Measurements from ENCODE around the gene RIPOR1. TPM values are rescaled to one million over a fixed set of nuclear protein-coding genes. Genes with fewer than 3 reads are reported as not detected.

The RIPOR1 gene
- total and polyA plus RNA-seq, 2 of the 4 experiments (the other 2 are of a cell fraction) = 9.5 to 41.3 TPM

DNA sequence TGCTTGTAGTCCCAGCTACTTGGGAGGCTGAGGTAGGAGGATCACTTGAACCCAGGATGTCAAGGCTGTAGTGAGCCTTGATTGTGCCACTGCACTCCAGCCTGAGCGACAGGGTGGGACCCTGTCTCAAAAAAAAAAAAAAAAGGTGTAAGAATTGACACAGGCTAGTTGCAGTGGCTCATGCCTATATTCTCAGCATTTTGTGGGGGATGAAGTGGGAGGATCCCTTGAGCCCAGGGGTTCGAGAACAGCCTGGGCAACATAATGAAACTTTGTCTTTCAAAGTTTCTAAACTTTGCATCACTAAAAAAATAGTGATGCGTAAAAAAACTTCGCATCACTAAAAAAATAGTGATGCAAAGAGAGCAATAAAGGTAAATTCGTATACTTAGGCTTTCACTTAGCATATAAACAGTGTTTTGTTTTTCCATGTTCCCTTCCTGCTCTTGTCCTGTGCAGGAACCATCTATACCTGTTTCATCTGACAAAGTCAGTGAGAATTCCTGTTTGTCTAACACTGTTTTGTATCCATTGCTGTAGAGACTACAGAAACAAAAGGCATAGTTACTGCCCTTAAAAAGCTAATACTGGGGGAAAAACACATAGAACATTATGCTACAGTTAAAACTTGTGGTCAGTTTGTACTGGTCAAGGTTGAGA is 65.8 kb downstream of the RIPOR1 start:
- Histone ChIP-seq H2BK5ac (ENCODE audit: low read depth, low read length, poor library complexity, severe bottlenecking) (no peak overlapping the region), H3K56ac (ENCODE audit: extremely low read depth, insufficient read depth, low read length) (no peak overlapping the region), H3K9me1 (ENCODE audit: insufficient read depth, low read length) (peaks cover 17% of the 10 kb centered on the region), H3K79me1 (ENCODE audit: low read depth in 1 of 2, low read length in 2 of 2) (peaks cover 31 to 68% of the 10 kb centered on the region in 2 experiments), H4K91ac (ENCODE audit: insufficient read depth, low read depth, low read length) (no peak overlapping the region), H2BK15ac (ENCODE audit: low read depth, low read length) (no peak overlapping the region), H3K18ac (ENCODE audit: low read depth, low read length) (no peak overlapping the region), H3K9ac (ENCODE audit: low read depth, low read length) (no peak overlapping the region), H4K8ac (ENCODE audit: low read depth in 2 of 2, low read length in 2 of 2) (no peak overlapping the region), H3K23ac (ENCODE audit: low read depth, low read length) (0 out of 2 replicates have a peak overlapping the region, but pooled peaks have one; percentile 49), H4K5ac (ENCODE audit: low read depth, low read length) (no peak overlapping the region), H3K4me2 (ENCODE audit: low read depth, low read length) (no peak overlapping the region), H3K27me3 (ENCODE audit: control insufficient read depth, insufficient read depth, low read length) (no peaks in the 10 kb centered on the region), H3K36me3 (ENCODE audit: control insufficient read depth, insufficient read depth, low read length) (0 out of 2 replicates have a peak, but pooled peaks cover 1% of the 10 kb centered on the region), H2AFZ (replicated peaks; ENCODE audit: low read length, poor library complexity) (no peak overlapping the region), H3K4me3 (ENCODE audit: insufficient read depth, low read depth, low read length) (no peak overlapping the region), H2AK5ac (ENCODE audit: low read depth, low read length) (peak overlapping the region; percentile 19; the same call in 1 of the 2 replicates), H2BK20ac (ENCODE audit: low read depth, low read length) (no peak overlapping the region), H3K27ac (ENCODE audit: insufficient read depth, low read length) (no peak overlapping the region), H3K4ac (ENCODE audit: low read depth, low read length) (no peak overlapping the region), H3K14ac (replicated peaks; ENCODE audit: low read depth, low read length) (peak overlapping the region; percentile 43; the same call in 1 of the 2 replicates), H3K4me1 (ENCODE audit: control insufficient read depth, insufficient read depth, low read length) (peaks cover 8% of the 10 kb centered on the region), H2AK9ac (replicated peaks; ENCODE audit: low read depth, low read length, poor library complexity) (no peak overlapping the region), H4K20me1 (ENCODE audit: insufficient read depth, low read length) (peaks cover 22% of the 10 kb centered on the region), H3K9me3 (ENCODE audit: control insufficient read depth, insufficient read depth, low read length) (no peaks in the 10 kb centered on the region), H2BK120ac (ENCODE audit: low read depth, low read length) (no peak overlapping the region)
- CTCF ChIA-PET = interaction anchor here (0.6 kb wide), 1 partner anchor 11 kb away, joined by 3 read pairs; no protein-coding TSS in a partner anchor
- POLR2A ChIA-PET (ENCODE audit: unreplicated experiment) = no interaction called here
- in situ Hi-C loops (cut with MboI; ENCODE audit: low sequenced_read_pairs) (no loop called here), intact Hi-C loops (cut with micrococcal nuclease) (no loop called here), dilution Hi-C loops (cut with HindIII; ENCODE audit: low sequenced_read_pairs, unreplicated experiment) (no loop called here)
- no TSS peak for BruUV-seq (replicated peaks)
- WGBS, 2 experiments (ENCODE audit: extremely low coverage in 2 of 2, insufficient read length in 1 of 2) = 80% methylated on average over 2 of the region's 5 CpGs; no CpG with 5 or more reads in 1 of the 2 experiments
- ATAC-seq (ENCODE audit: low read depth) (no peak; the same call in 1 of the 2 replicates), DNase-seq (no peak)
- no peak for TF ChIP-seq RCOR1 (IDR thresholded peaks at IDR 0.05; ENCODE audit: insufficient replicate concordance, low read length)
- no peak for TF ChIP-seq RFX5 (IDR thresholded peaks at IDR 0.05; ENCODE audit: low read depth, low read length)
- TF ChIP-seq CHD1 (IDR thresholded peaks at IDR 0.05; ENCODE audit: low read depth, low read length) = no peak
- no peak for TF ChIP-seq FOS (IDR thresholded peaks at IDR 0.05; ENCODE audit: low read depth, low read length)
- no peak for TF ChIP-seq SMC3 (IDR thresholded peaks at IDR 0.05; ENCODE audit: low read depth, low read length)
- no peak for TF ChIP-seq MXI1 (IDR thresholded peaks at IDR 0.05; ENCODE audit: borderline replicate concordance, low read depth, low read length)
- TF ChIP-seq, protein P1, sequence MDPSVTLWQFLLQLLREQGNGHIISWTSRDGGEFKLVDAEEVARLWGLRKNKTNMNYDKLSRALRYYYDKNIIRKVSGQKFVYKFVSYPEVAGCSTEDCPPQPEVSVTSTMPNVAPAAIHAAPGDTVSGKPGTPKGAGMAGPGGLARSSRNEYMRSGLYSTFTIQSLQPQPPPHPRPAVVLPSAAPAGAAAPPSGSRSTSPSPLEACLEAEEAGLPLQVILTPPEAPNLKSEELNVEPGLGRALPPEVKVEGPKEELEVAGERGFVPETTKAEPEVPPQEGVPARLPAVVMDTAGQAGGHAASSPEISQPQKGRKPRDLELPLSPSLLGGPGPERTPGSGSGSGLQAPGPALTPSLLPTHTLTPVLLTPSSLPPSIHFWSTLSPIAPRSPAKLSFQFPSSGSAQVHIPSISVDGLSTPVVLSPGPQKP (IDR thresholded peaks at IDR 0.05; ENCODE audit: borderline replicate concordance, low read depth, low read length) = no peak
- no peak for TF ChIP-seq MAFK (IDR thresholded peaks at IDR 0.05; ENCODE audit: low read depth, low read length)
- no peak for TF ChIP-seq RAD21 (IDR thresholded peaks at IDR 0.05; ENCODE audit: low read length)
- TF ChIP-seq CTCF (conservative IDR thresholded peaks at IDR 0.05; ENCODE audit: low read depth, low read length) = no peak
- TF ChIP-seq BHLHE40 (IDR thresholded peaks at IDR 0.05; ENCODE audit: low read depth, low read length) = no peak
- no peak for TF ChIP-seq POLR2A (IDR thresholded peaks at IDR 0.05; ENCODE audit: low read depth, low read length)
- TF ChIP-seq NFE2L2 (IDR thresholded peaks at IDR 0.05; ENCODE audit: low read depth, low read length) = no peak
- no peak for TF ChIP-seq USF2 (IDR thresholded peaks at IDR 0.05; ENCODE audit: low read depth, low read length)
- TF ChIP-seq MAZ (IDR thresholded peaks at IDR 0.05; ENCODE audit: borderline replicate concordance, low read depth, low read length) = no peak

Data from IMR-90 (cell line).